OCI-M2 (cell line): Measurements from ENCODE around the gene SAMD8.

Source experiments
- DNase-seq: peaks from one replicate; lab custom pipeline; 2025; ENCODE audit not compliant: unreplicated experiment; lab: John Stamatoyannopoulos, UW

The SAMD8 gene

GRCh38 chr10:75084834-75085384, 26.5 kb upstream of the SAMD8 start:
- no peak for DNase-seq

GRCh38 chr10:75086278-75086934, 25.1 kb upstream of the SAMD8 start:
- DNase-seq: no peak

GRCh38 chr10:75088640-75089039, 22.8 kb upstream of the SAMD8 start:
- no peak for DNase-seq

GRCh38 chr10:75089634-75090033, 21.8 kb upstream of the SAMD8 start:
- DNase-seq: no peak

- no peak for DNase-seq
Measured at GRCh38 chr10:75091146-75091545, 20.3 kb upstream of the SAMD8 start.

- no peak for DNase-seq
Measured at GRCh38 chr10:75094465-75094864, 17.0 kb upstream of the SAMD8 start.

GRCh38 chr10:75095631-75096030, 15.8 kb upstream of the SAMD8 start:
- no peak for DNase-seq

- no peak for DNase-seq
Measured at GRCh38 chr10:75096749-75097148, 14.7 kb upstream of the SAMD8 start.

GRCh38 chr10:75097666-75098285, 13.7 kb upstream of the SAMD8 start:
- DNase-seq: no peak

- no peak for DNase-seq
Measured at GRCh38 chr10:75098902-75099673, 12.4 kb upstream of the SAMD8 start.

GRCh38 chr10:75099952-75100763, 11.3 kb upstream of the SAMD8 start:
- no peak for DNase-seq

GRCh38 chr10:75100764-75101291, 10.6 kb upstream of the SAMD8 start:
- no peak for DNase-seq

GRCh38 chr10:75101416-75102251, 9.8 kb upstream of the SAMD8 start:
- DNase-seq: no peak

- no peak for DNase-seq
Measured at GRCh38 chr10:75102830-75103673, 8.4 kb upstream of the SAMD8 start.

GRCh38 chr10:75103881-75104686, 7.4 kb upstream of the SAMD8 start:
- DNase-seq: no peak

GRCh38 chr10:75104842-75105241, 6.6 kb upstream of the SAMD8 start:
- no peak for DNase-seq

GRCh38 chr10:75105576-75106197, 5.8 kb upstream of the SAMD8 start:
- DNase-seq: no peak

GRCh38 chr10:75106242-75106641, 5.2 kb upstream of the SAMD8 start:
- no peak for DNase-seq
